ENCODE data around the gene GAS2L2.
"Not testable (repeated sequence)": the region's sequence is repeated elsewhere in the genome, so short reads cannot be mapped to it uniquely, and the experiment has no call there.

GAS2L2 gene

GRCh38 chr17:35708149-35708548 is 44.9 kb downstream of the GAS2L2 start:
- no peak for DNase-seq (ENCODE audit: insufficient read length, low spot score)
- TF ChIP-seq POLR2A (IDR thresholded peaks at IDR 0.05; ENCODE audit: low read depth, low read length) (no peak), SPI1 (IDR thresholded peaks at IDR 0.05; ENCODE audit: low read depth, low read length) (no peak), POLR2AphosphoS5 (IDR thresholded peaks at IDR 0.05; ENCODE audit: low read depth, low read length) (no peak), PAX5 (IDR thresholded peaks at IDR 0.05; ENCODE audit: insufficient read depth, low read length, severe bottlenecking) (no peak), TAF1 (IDR thresholded peaks at IDR 0.05; ENCODE audit: low read depth, low read length) (no peak), POU2F2 (IDR thresholded peaks at IDR 0.05; ENCODE audit: low read depth, low read length) (no peak)
- no peak for FAIRE-seq

DNA sequence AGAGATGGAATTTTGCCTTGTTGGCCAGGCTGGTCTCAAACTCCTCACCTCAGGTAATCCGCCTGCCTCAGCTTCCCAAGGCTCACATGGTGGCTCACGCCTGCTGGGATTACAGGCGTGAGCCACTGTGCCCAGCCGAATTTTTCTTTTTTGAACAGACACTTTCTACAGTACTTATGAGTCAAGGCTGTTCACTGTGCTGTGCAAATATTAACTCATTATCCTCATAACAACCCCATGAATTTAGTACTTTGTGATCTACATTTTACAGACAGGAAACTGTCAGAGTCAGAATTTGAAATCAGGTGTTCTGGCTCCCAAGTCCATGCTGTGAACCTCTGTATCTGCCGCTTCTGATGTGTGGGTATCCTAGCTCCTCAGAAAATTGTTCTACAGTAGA is 47.3 kb downstream of the GAS2L2 start:
- no peak for TF ChIP-seq SPI1 (IDR thresholded peaks at IDR 0.05; ENCODE audit: low read depth, low read length)
- no peak for TF ChIP-seq POLR2A (IDR thresholded peaks at IDR 0.05; ENCODE audit: low read depth, low read length)
- no peak for TF ChIP-seq PAX5 (IDR thresholded peaks at IDR 0.05; ENCODE audit: insufficient read depth, low read length, severe bottlenecking)
- no peak for TF ChIP-seq POU2F2 (IDR thresholded peaks at IDR 0.05; ENCODE audit: low read depth, low read length)
- no peak for TF ChIP-seq TAF1 (IDR thresholded peaks at IDR 0.05; ENCODE audit: low read depth, low read length)
- no peak for TF ChIP-seq POLR2AphosphoS5 (IDR thresholded peaks at IDR 0.05; ENCODE audit: low read depth, low read length)
- FAIRE-seq = no peak
- no peak for DNase-seq (ENCODE audit: insufficient read length, low spot score)

DNA sequence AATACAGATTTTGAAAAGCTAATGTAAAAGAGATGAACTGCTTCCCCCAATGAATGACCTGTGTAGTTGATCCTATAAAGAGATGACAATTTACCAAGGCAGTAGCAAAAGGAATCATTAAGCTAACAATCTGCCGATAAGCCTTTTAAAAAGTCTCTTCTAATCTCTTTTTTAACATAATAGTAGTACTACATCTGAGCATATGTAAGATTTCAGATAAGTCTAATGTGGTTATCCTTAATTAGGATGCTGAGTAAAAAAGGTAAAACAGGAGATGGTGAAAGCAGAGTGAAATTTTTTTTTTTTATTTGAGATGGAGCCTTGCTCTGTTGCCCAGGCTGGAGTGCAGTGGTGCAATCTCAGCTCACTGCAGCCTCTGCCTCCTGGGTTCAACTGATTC is 47.8 kb downstream of the GAS2L2 start:
- no peak for DNase-seq (ENCODE audit: insufficient read length, low spot score)
- FAIRE-seq = no peak
- TF ChIP-seq POLR2AphosphoS5 (IDR thresholded peaks at IDR 0.05; ENCODE audit: low read depth, low read length) (no peak), POLR2A (IDR thresholded peaks at IDR 0.05; ENCODE audit: low read depth, low read length) (no peak)

DNA sequence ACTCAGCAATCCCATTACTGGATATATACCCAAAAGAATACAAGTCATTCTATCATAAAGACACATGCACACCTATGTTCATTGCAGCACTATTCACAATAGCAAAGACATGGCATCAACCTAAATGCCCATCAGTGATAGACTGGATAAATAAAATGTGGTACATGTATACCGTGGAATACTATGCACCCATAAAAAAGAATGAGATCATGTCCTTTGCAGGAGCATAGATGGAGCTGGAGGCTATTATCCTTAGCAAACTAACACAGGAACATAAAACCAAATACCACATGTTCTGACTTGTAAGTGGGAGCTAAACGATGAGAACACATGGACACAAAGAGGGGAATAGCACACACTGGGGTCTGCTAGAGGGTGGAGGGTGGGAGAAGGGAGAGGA is 49.7 kb downstream of the GAS2L2 start:
- not testable (repeated sequence) for DNase-seq (ENCODE audit: insufficient read length, low spot score); FAIRE-seq

GRCh38 chr17:35701491-35701890 is 51.5 kb downstream of the GAS2L2 start:
- TF ChIP-seq POLR2AphosphoS5 (IDR thresholded peaks at IDR 0.05; ENCODE audit: low read depth, low read length) (no peak), SPI1 (IDR thresholded peaks at IDR 0.05; ENCODE audit: low read depth, low read length) (no peak), POLR2A (IDR thresholded peaks at IDR 0.05; ENCODE audit: low read depth, low read length) (no peak)
- no peak for FAIRE-seq
- DNase-seq (ENCODE audit: insufficient read length, low spot score) = no peak

- DNase-seq (ENCODE audit: insufficient read length, low spot score) (no peak), FAIRE-seq (no peak)
- no peak for TF ChIP-seq POLR2A (IDR thresholded peaks at IDR 0.05; ENCODE audit: low read depth, low read length)
- no peak for TF ChIP-seq SPI1 (IDR thresholded peaks at IDR 0.05; ENCODE audit: low read depth, low read length)
- no peak for TF ChIP-seq POLR2AphosphoS5 (IDR thresholded peaks at IDR 0.05; ENCODE audit: low read depth, low read length)
- no peak for TF ChIP-seq POU2F2 (IDR thresholded peaks at IDR 0.05; ENCODE audit: low read depth, low read length)
- no peak for TF ChIP-seq TAF1 (IDR thresholded peaks at IDR 0.05; ENCODE audit: low read depth, low read length)
- no peak for TF ChIP-seq PAX5 (IDR thresholded peaks at IDR 0.05; ENCODE audit: insufficient read depth, low read length, severe bottlenecking)
These were observed 52.9 kb downstream of the GAS2L2 start for GRCh38 chr17:35700150-35700549.

DNA sequence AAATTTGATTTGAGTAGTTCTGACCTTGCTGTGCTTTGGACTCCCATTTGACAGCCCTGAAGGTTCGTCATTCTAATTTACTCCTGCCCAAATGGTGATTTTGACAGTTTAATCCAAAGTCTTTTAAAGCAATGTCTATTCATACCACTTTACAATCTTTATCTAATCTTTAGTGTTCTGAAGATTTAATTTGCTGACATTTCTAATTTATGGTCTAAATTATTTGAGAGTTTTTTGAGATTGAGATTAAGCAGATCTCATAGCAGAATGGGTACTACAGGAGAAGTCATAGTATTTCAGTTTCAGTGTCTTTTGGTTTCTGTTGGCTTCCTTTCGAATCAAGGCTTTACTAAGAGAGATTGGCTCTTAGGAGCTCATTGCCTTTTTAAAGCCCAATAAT is 54.2 kb downstream of the GAS2L2 start:
- TF ChIP-seq TAF1 (IDR thresholded peaks at IDR 0.05; ENCODE audit: low read depth, low read length) (no peak), POLR2AphosphoS5 (IDR thresholded peaks at IDR 0.05; ENCODE audit: low read depth, low read length) (no peak), SPI1 (IDR thresholded peaks at IDR 0.05; ENCODE audit: low read depth, low read length) (no peak), PAX5 (IDR thresholded peaks at IDR 0.05; ENCODE audit: insufficient read depth, low read length, severe bottlenecking) (no peak), POLR2A (IDR thresholded peaks at IDR 0.05; ENCODE audit: low read depth, low read length) (no peak), POU2F2 (IDR thresholded peaks at IDR 0.05; ENCODE audit: low read depth, low read length) (no peak)
- DNase-seq (ENCODE audit: insufficient read length, low spot score) (no peak), FAIRE-seq (no peak)

DNA sequence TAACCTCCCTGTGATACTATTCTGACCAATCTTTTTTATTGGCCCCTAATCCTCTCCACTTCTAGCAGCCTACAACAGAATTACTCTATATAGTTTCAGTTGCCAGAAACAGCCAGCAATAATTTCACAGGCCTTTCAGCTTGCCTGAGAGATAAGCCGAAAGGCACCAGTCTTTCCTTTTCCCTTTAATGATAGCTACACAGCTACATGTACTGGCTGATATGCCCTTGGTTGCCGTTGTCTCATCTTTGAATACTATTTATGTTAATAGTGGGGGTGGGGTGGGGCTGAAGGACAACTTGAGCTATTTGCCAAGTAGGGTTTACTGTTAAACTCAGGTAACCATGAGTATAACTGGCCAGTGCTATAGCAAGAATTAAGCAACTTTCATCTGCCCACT is 57.4 kb downstream of the GAS2L2 start:
- DNase-seq (ENCODE audit: insufficient read length, low spot score) (no peak), FAIRE-seq (no peak)
- TF ChIP-seq TAF1 (IDR thresholded peaks at IDR 0.05; ENCODE audit: low read depth, low read length) (no peak), SPI1 (IDR thresholded peaks at IDR 0.05; ENCODE audit: low read depth, low read length) (no peak), POLR2AphosphoS5 (IDR thresholded peaks at IDR 0.05; ENCODE audit: low read depth, low read length) (no peak), POLR2A (IDR thresholded peaks at IDR 0.05; ENCODE audit: low read depth, low read length) (no peak), POU2F2 (IDR thresholded peaks at IDR 0.05; ENCODE audit: low read depth, low read length) (no peak), PAX5 (IDR thresholded peaks at IDR 0.05; ENCODE audit: insufficient read depth, low read length, severe bottlenecking) (no peak)

DNA sequence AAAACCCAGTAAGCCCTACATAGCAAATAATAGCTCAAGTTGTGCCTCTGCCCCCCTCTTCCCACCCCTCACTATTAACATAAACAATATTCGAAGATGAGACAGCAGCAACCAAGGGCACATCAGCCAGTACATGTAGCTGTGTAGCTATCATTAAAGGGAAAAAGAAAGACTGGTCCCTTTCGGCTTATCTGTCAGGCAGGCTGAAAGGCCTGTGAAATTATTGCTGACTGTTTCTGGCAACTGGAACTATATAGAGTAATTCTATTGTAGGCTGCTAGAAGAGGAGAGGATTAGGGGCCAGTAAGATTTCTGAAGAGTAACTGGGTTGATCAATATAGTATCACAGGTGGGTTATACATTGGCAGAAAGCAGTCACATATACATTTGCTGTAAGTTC is 58.1 kb downstream of the GAS2L2 start:
- TF ChIP-seq POLR2AphosphoS5 (IDR thresholded peaks at IDR 0.05; ENCODE audit: low read depth, low read length) = no peak
- no peak for TF ChIP-seq POLR2A (IDR thresholded peaks at IDR 0.05; ENCODE audit: low read depth, low read length)
- TF ChIP-seq TAF1 (IDR thresholded peaks at IDR 0.05; ENCODE audit: low read depth, low read length) = no peak
- no peak for TF ChIP-seq PAX5 (IDR thresholded peaks at IDR 0.05; ENCODE audit: insufficient read depth, low read length, severe bottlenecking)
- TF ChIP-seq POU2F2 (IDR thresholded peaks at IDR 0.05; ENCODE audit: low read depth, low read length) = no peak
- TF ChIP-seq SPI1 (IDR thresholded peaks at IDR 0.05; ENCODE audit: low read depth, low read length) = no peak
- DNase-seq (ENCODE audit: insufficient read length, low spot score) (no peak), FAIRE-seq (no peak)
